22Rv1 (cell line): ENCODE measurements around the gene COMMD1.
"Not testable (repeated sequence)": the region's sequence is repeated elsewhere in the genome, so short reads cannot be mapped to it uniquely, and the experiment has no call there.

Source experiments
- H3K27ac ChIP-seq: fragments of 450-650 bp; 2 replicates; pipeline ENCODE4 v1.5.1; 2017
- ZFX ChIP-seq: fragments of 450-650 bp; IDR thresholded peaks from 2 replicates; pipeline ENCODE4 v1.6.1; 2017; ENCODE audit warnings: antibody characterized with exemption, borderline replicate concordance
- TF ChIP-seq, protein P1 (sequence below): fragments of 450-650 bp; IDR thresholded peaks from 2 replicates; pipeline ENCODE4 v1.5.1; 2017; ENCODE audit warnings: mild to moderate bottlenecking

The COMMD1 gene

GRCh38 chr2:62109554-62109953 lies 204.1 kb downstream of the COMMD1 start:
- no peak overlapping the region for H3K27ac ChIP-seq
- TF ChIP-seq, protein P1, sequence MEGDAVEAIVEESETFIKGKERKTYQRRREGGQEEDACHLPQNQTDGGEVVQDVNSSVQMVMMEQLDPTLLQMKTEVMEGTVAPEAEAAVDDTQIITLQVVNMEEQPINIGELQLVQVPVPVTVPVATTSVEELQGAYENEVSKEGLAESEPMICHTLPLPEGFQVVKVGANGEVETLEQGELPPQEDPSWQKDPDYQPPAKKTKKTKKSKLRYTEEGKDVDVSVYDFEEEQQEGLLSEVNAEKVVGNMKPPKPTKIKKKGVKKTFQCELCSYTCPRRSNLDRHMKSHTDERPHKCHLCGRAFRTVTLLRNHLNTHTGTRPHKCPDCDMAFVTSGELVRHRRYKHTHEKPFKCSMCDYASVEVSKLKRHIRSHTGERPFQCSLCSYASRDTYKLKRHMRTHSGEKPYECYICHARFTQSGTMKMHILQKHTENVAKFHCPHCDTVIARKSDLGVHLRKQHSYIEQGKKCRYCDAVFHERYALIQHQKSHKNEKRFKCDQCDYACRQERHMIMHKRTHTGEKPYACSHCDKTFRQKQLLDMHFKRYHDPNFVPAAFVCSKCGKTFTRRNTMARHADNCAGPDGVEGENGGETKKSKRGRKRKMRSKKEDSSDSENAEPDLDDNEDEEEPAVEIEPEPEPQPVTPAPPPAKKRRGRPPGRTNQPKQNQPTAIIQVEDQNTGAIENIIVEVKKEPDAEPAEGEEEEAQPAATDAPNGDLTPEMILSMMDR: no peak
- TF ChIP-seq ZFX: no peak

DNA sequence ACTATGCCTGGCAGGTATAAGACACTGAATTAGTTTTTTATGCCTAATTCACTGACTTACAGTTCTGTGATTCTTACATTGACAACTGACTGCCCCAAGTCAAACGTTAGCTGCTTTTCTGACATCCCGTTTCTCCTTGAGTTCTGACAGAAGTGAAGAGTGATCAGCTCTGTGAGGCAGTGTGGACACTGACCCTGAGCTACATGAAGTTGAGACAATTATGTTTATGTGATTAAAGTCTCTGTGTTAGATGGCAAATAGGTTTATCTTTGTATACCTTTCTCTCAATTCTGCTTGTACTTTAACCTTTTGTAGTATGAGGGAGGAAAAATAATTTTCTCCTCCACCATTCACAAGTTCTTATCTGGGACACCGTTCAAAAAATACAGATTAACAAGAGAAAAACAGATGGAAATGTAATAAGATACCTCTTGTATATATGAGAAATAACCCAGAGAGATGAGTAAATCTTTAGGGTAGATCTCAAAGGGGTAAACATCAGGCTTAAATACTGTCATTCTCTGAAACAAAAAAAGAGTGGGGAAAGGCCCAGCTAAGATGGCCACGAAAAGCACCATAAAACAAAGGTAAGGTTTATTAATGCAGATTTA lies 205.0 kb downstream of the COMMD1 start:
- no peak for TF ChIP-seq ZFX
- TF ChIP-seq, protein P1: no peak
- no peak overlapping the region for H3K27ac ChIP-seq

DNA sequence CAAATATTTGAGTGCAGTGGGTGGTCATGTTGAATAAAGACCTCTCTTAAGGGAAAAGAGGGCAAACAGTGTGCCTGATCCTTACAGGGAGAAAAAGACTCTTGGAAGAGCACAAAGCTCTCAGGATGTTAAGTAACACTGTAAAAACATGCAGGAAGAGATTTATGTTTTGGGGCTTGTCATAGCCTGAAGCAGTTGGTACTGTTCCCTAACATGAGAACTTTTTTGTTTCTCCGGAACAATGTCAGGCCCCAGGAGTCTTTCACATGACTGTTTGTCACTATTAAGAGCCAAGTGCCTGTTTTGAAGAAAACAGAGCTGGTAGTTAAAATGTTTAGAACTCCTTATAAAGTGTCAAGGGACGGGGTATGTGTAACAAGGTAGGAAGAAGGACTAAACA lies 206.7 kb downstream of the COMMD1 start:
- TF ChIP-seq, protein P1: no peak
- no peak for TF ChIP-seq ZFX
- no peak overlapping the region for H3K27ac ChIP-seq

DNA sequence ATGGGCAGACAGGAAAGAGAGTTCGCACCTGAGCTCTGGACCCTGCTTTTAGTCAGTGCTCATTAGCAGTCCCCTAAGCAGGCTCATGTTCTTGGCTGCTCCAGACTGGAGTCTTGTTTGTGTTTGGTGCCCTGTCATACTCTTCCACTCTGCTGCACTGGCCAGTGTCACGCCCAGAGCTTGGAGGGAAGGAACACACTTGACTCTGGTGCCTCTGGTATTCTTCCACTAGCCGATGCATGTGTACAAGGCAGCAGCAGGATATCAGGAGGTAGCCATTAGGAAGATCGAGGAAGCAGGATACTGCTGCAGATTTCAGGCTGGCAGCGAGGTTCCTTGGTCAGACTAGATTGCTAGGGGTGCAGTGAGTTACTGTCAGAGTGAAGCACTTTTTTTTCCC lies 209.1 kb downstream of the COMMD1 start:
- TF ChIP-seq, protein P1: no peak
- no peak for TF ChIP-seq ZFX
- H3K27ac ChIP-seq: no peak overlapping the region

GRCh38 chr2:62116983-62117382 lies 211.5 kb downstream of the COMMD1 start:
- H3K27ac ChIP-seq: no peak overlapping the region
- no peak for TF ChIP-seq ZFX
- TF ChIP-seq, protein P1: no peak

DNA sequence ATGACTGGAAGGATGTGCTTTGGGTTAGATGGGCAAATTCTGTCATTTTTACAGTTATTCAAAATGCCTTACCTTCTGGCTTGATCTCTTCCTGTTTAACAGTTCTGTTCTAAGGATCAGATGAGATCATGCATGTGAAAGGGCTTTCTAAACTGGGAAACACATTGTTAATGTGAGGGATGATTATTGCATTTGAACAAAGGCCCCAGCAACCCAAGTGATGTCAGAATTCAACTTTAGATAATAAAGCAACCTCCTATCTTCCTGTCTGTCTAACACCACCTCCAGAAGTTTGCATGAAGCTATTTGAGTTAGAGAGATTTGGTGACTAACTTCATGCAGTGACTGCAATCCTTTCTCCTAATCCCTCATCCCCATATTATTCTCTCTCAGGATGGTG lies 212.7 kb downstream of the COMMD1 start:
- no peak overlapping the region for H3K27ac ChIP-seq
- TF ChIP-seq, protein P1: no peak
- no peak for TF ChIP-seq ZFX

GRCh38 chr2:62119311-62119974 lies 214.0 kb downstream of the COMMD1 start:
- H3K27ac ChIP-seq: no peak overlapping the region
- TF ChIP-seq ZFX: no peak
- TF ChIP-seq, protein P1: no peak

DNA sequence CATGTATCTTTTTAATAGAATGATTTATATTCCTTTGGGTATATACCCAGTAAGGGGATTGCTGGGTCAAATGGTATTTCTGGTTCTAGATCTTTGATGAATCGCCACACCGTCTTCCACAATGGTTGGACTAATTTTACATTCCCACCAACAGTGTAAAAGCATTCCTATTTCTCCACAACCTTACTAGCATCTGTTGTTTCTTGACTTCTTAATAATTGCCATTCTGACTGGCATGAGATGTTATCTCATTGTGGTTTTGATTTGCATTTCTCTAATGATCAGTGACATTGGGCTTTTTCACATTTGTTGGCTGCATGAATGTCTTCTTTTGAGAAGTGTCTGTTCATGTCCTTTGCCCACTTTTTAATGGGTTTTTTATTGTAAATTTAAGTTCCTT lies 220.8 kb downstream of the COMMD1 start:
- not testable (repeated sequence) for H3K27ac ChIP-seq
